H1 (cell line): ENCODE results near the gene MYBPHL. TPM values are rescaled to one million over a fixed set of nuclear protein-coding genes. Genes with fewer than 3 reads are reported as not detected.

Source experiments
- CTCF ChIA-PET: fragments of 300-600 bp; sonication (Branson Sonifier 250); formaldehyde crosslinking; loops from one replicate; lab custom pipeline; 2021; ENCODE audit not compliant: partially characterized antibody; lab: Charles Lee
- POLR2A ChIA-PET: fragments of 300-600 bp; sonication (Branson Sonifier 250); formaldehyde crosslinking; loops from one replicate; lab custom pipeline; 2021; ENCODE audit warnings: inconsistent platforms; ENCODE audit not compliant: partially characterized antibody; lab: Charles Lee
- DNase-seq, 2 experiments: peaks; one replicate each; pipeline versions ENCODE4 v3.0.0 to v3.0.0-alpha.2; 2010 to 2022; ENCODE audit warnings: low spot score in 2 of 2, low read depth in 1 of 2, mixed read lengths in 1 of 2
- FAIRE-seq: peaks from 2 replicates; lab custom pipeline; 2011; peaks lifted over from hg19 to GRCh38; lab: Jason Lieb, UNC
- H2AFZ ChIP-seq: 2 replicates; pipeline ENCODE4 v1.8.1; 2012; ENCODE audit warnings: low read length, inconsistent platforms
- H2AK5ac ChIP-seq: 2 replicates; pipeline ENCODE4 v1.6.1; 2013; ENCODE audit warnings: low read depth, low read length
- H2BK120ac ChIP-seq: replicated peaks from 2 replicates; pipeline ENCODE3; 2013; ENCODE audit warnings: low read depth, low read length, inconsistent platforms
- H2BK12ac ChIP-seq: 2 replicates; pipeline ENCODE4 v1.6.1; 2013; ENCODE audit warnings: low read depth, low read length
- H2BK15ac ChIP-seq: 2 replicates; pipeline ENCODE4 v1.6.1; 2013; ENCODE audit warnings: low read length
- H2BK20ac ChIP-seq: 2 replicates; pipeline ENCODE4 v1.6.1; 2013; ENCODE audit warnings: low read length
- H2BK5ac ChIP-seq: 2 replicates; pipeline ENCODE4 v1.6.1; 2013; ENCODE audit warnings: low read depth, low read length
- H3K14ac ChIP-seq: 2 replicates; pipeline ENCODE4 v1.6.1; 2013; ENCODE audit warnings: inconsistent platforms; ENCODE audit not compliant: insufficient read length
- H3K18ac ChIP-seq: 2 replicates; pipeline ENCODE4 v1.6.1; 2013; ENCODE audit warnings: low read length; ENCODE audit errors: extremely low read depth
- H3K23ac ChIP-seq: 2 replicates; pipeline ENCODE4 v1.6.1; 2013; ENCODE audit warnings: inconsistent platforms; ENCODE audit not compliant: insufficient read length
- H3K23me2 ChIP-seq: 2 replicates; pipeline ENCODE4 v1.6.1; 2013; ENCODE audit warnings: low read depth, low read length
- H3K27ac ChIP-seq: 2 replicates; pipeline ENCODE4 v1.6.1; 2011; ENCODE audit warnings: low read depth, low read length, inconsistent platforms
- H3K27me3 ChIP-seq, 4 experiments: replicated peaks in 1 of 4; 1 replicate in 1 of 4; 2 replicates in 3 of 4; pipeline versions ENCODE4 v1.6.1 to v1.8.1; 2011 to 2013; ENCODE audit warnings: low read length in 3 of 4, mild to moderate bottlenecking in 3 of 4, inconsistent platforms in 2 of 4, mixed read lengths in 2 of 4, moderate library complexity in 1 of 4; ENCODE audit not compliant: control insufficient read depth in 3 of 4, insufficient read depth in 3 of 4; ENCODE audit errors: extremely low read depth in 1 of 4
- H3K36me3 ChIP-seq, 4 experiments: 2 replicates each; pipeline versions ENCODE4 v1.6.1 to v1.8.1; 2011 to 2013; ENCODE audit warnings: mild to moderate bottlenecking in 4 of 4, low read length in 3 of 4, moderate library complexity in 2 of 4, control low read depth in 1 of 4, inconsistent platforms in 1 of 4; ENCODE audit not compliant: insufficient read depth in 4 of 4, control insufficient read depth in 2 of 4
- H3K4ac ChIP-seq: replicated peaks from 2 replicates; pipeline ENCODE3; 2013; ENCODE audit warnings: low read length, low read depth, mixed read lengths, inconsistent platforms; ENCODE audit not compliant: insufficient read length
- H3K4me1 ChIP-seq, 4 experiments: replicated peaks in 1 of 4; 1 replicate in 1 of 4; 2 replicates in 3 of 4; pipeline versions ENCODE4 v1.6.1 to v1.8.1; 2011 to 2013; ENCODE audit warnings: low read length in 3 of 4, inconsistent platforms in 2 of 4, mixed read lengths in 1 of 4; ENCODE audit not compliant: insufficient read depth in 4 of 4, control insufficient read depth in 3 of 4
- H3K4me2 ChIP-seq, 2 experiments: 2 replicates each; pipeline versions ENCODE4 v1.6.1 to v1.8.1; 2011 to 2013; ENCODE audit warnings: low read depth in 2 of 2, low read length in 2 of 2, control low read depth in 1 of 2, inconsistent platforms in 1 of 2, mild to moderate bottlenecking in 1 of 2; ENCODE audit not compliant: insufficient read depth in 1 of 2
- H3K4me3 ChIP-seq, 4 experiments: fragments of 200-600, 300-600 bp in 1 of 4; sonication (generic), shearing (Covaris generic), sonication (Bioruptor Twin) in 1 of 4; 2 replicates each; pipeline versions ENCODE4 v1.5.1 to v1.8.1; 2011 to 2016; ENCODE audit warnings: low read length in 4 of 4, low read depth in 3 of 4, control low read depth in 2 of 4, inconsistent platforms in 2 of 4, mild to moderate bottlenecking in 2 of 4, mixed read lengths in 1 of 4, moderate library complexity in 1 of 4; ENCODE audit not compliant: insufficient read depth in 2 of 4; ENCODE audit errors: extremely low read depth in 1 of 4
- H3K56ac ChIP-seq: replicated peaks from 2 replicates; pipeline ENCODE3; 2013; ENCODE audit warnings: low read depth, mild to moderate bottlenecking, mixed read lengths, low read length, inconsistent platforms; ENCODE audit not compliant: insufficient read length
- H3K79me1 ChIP-seq: 2 replicates; pipeline ENCODE4 v1.6.1; 2013; ENCODE audit warnings: low read depth, low read length, control low read depth
- H3K79me2 ChIP-seq, 2 experiments: 2 replicates each; pipeline versions ENCODE4 v1.6.1 to v1.8.1; 2012 to 2013; ENCODE audit warnings: low read length in 2 of 2, mild to moderate bottlenecking in 2 of 2, inconsistent platforms in 1 of 2; ENCODE audit not compliant: insufficient read depth in 2 of 2, control insufficient read depth in 1 of 2
- H3K9ac ChIP-seq, 4 experiments: replicated peaks in 1 of 4; 1 replicate in 1 of 4; 2 replicates in 3 of 4; pipeline versions ENCODE4 v1.6.1 to v1.8.1; 2011 to 2013; ENCODE audit warnings: low read depth in 3 of 4, low read length in 3 of 4, control low read depth in 2 of 4, mild to moderate bottlenecking in 2 of 4, moderate library complexity in 2 of 4, inconsistent platforms in 1 of 4; ENCODE audit errors: extremely low read depth in 1 of 4
- H3K9me3 ChIP-seq, 2 experiments: 2 replicates each; pipeline versions ENCODE4 v1.6.1 to v1.8.1; 2012 to 2013; ENCODE audit warnings: mild to moderate bottlenecking in 2 of 2, moderate library complexity in 2 of 2, control low read depth in 1 of 2, inconsistent platforms in 1 of 2, low read depth in 1 of 2, low read length in 1 of 2, mixed read lengths in 1 of 2; ENCODE audit not compliant: insufficient read depth in 2 of 2
- H4K20me1 ChIP-seq, 2 experiments: replicated peaks in 1 of 2; 2 replicates each; pipeline versions ENCODE3 to v1.8.1; 2011 to 2013; ENCODE audit warnings: inconsistent platforms in 2 of 2, low read length in 2 of 2, mild to moderate bottlenecking in 1 of 2; ENCODE audit not compliant: insufficient read depth in 2 of 2, control insufficient read depth in 1 of 2
- H4K5ac ChIP-seq: 2 replicates; pipeline ENCODE4 v1.6.1; 2013; ENCODE audit warnings: low read length, low read depth, mixed read lengths, inconsistent platforms; ENCODE audit not compliant: insufficient read length
- H4K8ac ChIP-seq: 2 replicates; pipeline ENCODE4 v1.8.0; 2013; ENCODE audit warnings: mild to moderate bottlenecking, moderate library complexity, low read length, inconsistent platforms; ENCODE audit not compliant: insufficient read depth; ENCODE audit errors: extremely low read depth
- H4K91ac ChIP-seq: replicated peaks from 2 replicates; pipeline ENCODE3; 2013; ENCODE audit warnings: low read length, mixed read lengths, inconsistent platforms; ENCODE audit not compliant: insufficient read length
- ASH2L ChIP-seq: fragments of 200-600, 300-600 bp; sonication (generic); IDR thresholded peaks from one replicate; pipeline ENCODE4 v1.7.1; 2017; ENCODE audit warnings: low read length
- BCL11A ChIP-seq, 2 experiments: IDR thresholded peaks; one replicate each; pipeline ENCODE4 v1.6.1; 2011; ENCODE audit warnings: low read depth in 2 of 2, low read length in 2 of 2, mild to moderate bottlenecking in 2 of 2
- CBX5 ChIP-seq: fragments of 300-800, 300-1000 bp; sonication (generic); IDR thresholded peaks from 2 replicates; pipeline ENCODE4 v1.7.1; 2016; ENCODE audit warnings: antibody characterized with exemption, low read length, low read depth
- CEBPB ChIP-seq: IDR thresholded peaks from 2 replicates; pipeline ENCODE4 v1.6.1; 2012; ENCODE audit warnings: low read depth, low read length
- EGR1 ChIP-seq: IDR thresholded peaks from 2 replicates; pipeline ENCODE4 v1.6.1; 2011; ENCODE audit warnings: low read depth, low read length, borderline replicate concordance
- MAFK ChIP-seq: IDR thresholded peaks from 2 replicates; pipeline ENCODE4 v1.6.1; 2012; ENCODE audit warnings: low read depth, mild to moderate bottlenecking, improper control_type of control experiment, low read length
- NRF1 ChIP-seq: IDR thresholded peaks from 2 replicates; pipeline ENCODE4 v1.6.1; 2011; ENCODE audit warnings: mild to moderate bottlenecking, low read depth, low read length, improper control_type of control experiment
- RAD21 ChIP-seq, 2 experiments: IDR thresholded peaks in 1 of 2; conservative IDR thresholded peaks in 1 of 2; 2 replicates each; pipeline ENCODE4 v1.6.1; 2011; ENCODE audit warnings: low read depth in 2 of 2, low read length in 2 of 2, improper control_type of control experiment in 1 of 2, inconsistent platforms in 1 of 2, mild to moderate bottlenecking in 1 of 2, moderate library complexity in 1 of 2
- RNF2 ChIP-seq: fragments of 200-900, 300-1000 bp; sonication (generic); IDR thresholded peaks from 2 replicates; pipeline ENCODE4 v1.7.1; 2016; ENCODE audit warnings: borderline replicate concordance, low read depth, mild to moderate bottlenecking, antibody characterized with exemption, low read length; ENCODE audit not compliant: poor library complexity, severe bottlenecking; ENCODE audit errors: missing control alignments
- TAF1 ChIP-seq: IDR thresholded peaks from 2 replicates; pipeline ENCODE4 v1.6.1; 2011; ENCODE audit warnings: mild to moderate bottlenecking, low read depth, low read length
- TEAD4 ChIP-seq: IDR thresholded peaks from 2 replicates; pipeline ENCODE4 v1.6.1; 2012; ENCODE audit warnings: low read depth, low read length, inconsistent platforms, mixed read lengths
- whole genome bisulfite sequencing, 2 experiments: shearing (Covaris generic) in 1 of 2; methylation state at CpG; one replicate each; pipeline versions ENCODE4 v1.1.6 to v1.1.7; 2013 to 2015; ENCODE audit warnings: low lambda C conversion rate in 2 of 2, mixed read lengths in 2 of 2, inconsistent platforms in 1 of 2, low coverage in 1 of 2, missing lambda C conversion rate in 1 of 2; ENCODE audit not compliant: insufficient replicate concordance in 2 of 2, insufficient coverage in 1 of 2, insufficient read length in 1 of 2; ENCODE audit errors: extremely low coverage in 1 of 2, missing lambda C conversion rate in 1 of 2; 5-methylcytosine and 5-hydroxymethylcytosine counted together
- polyA plus RNA-seq, 7 experiments: library from polyadenylated mRNA; depleted of rRNA in 3 of 7; stranded (reverse) in 5 of 7; unstranded in 2 of 7; fragments of >200 nt in 5 of 7; fragments of 200-250 nt in 2 of 7; gene quantifications; 1 replicate in 5 of 7; 2 replicates in 1 of 7; 4 replicates in 1 of 7; pipeline versions ENCODE4 v1.2.1 to v1.2.3, GENCODE V29; 2011 to 2013; ENCODE audit warnings: missing spikeins in 2 of 7, mixed read lengths in 2 of 7
- total RNA-seq: library from RNA; stranded (reverse); fragmentation: NEBNext Ultra II Directional; extraction: Animal tissue kit (Norgen Biotek cat#: 25700); gene quantifications from 2 replicates; pipeline ENCODE4 v1.2.1, GENCODE V29; 2021
- TF ChIP-seq, protein P1 (sequence below): IDR thresholded peaks from 2 replicates; pipeline ENCODE4 v1.6.1; 2012; ENCODE audit warnings: low read length, inconsistent platforms

The MYBPHL gene
- total and polyA plus RNA-seq, 2 of the 8 experiments (the other 6 are each of a cell fraction or from before 2014, with no cell fraction given) = 0.24 to 0.30 TPM

DNA sequence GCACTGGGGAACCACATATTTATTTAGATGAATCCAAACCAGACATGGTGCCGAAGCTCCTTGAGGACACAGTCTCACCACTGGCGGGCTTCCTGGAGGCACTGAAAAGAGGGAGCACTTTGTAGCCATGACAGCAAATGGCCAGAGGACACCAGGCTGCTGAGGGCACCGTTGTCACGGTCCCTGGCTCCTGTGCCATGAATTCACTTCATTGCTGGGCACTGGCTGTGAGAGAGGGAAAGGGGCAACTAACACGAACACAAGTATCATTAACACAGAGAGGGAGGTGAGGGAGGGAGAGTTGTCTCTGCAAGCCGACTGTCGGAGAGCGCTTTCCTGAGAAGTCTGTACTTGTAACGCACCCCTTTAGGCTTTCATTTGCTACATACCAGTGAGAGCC is 14.4 kb downstream of the MYBPHL start:
- Histone ChIP-seq H3K14ac (no peak overlapping the region), H2BK20ac (no peak overlapping the region), H2BK120ac (no peak overlapping the region), H3K36me3 (no peaks in the 10 kb centered on the region), H3K23ac (no peak overlapping the region), H2AK5ac (no peak overlapping the region), H2BK15ac (no peak overlapping the region), H3K56ac (no peak overlapping the region), H3K4me3 (no peak overlapping the region), H3K27me3 (no peaks in the 10 kb centered on the region; a peak in 1 of 7 replicates), H3K79me2 (no peaks in the 10 kb centered on the region), H3K79me1 (no peaks in the 10 kb centered on the region), H3K4me1 (no peaks in the 10 kb centered on the region), H3K4ac (no peak overlapping the region), H2BK5ac (no peak overlapping the region), H3K18ac (0 out of 2 replicates have a peak overlapping the region, but pooled peaks have one; percentile 26), H4K5ac (no peak overlapping the region), H2AFZ (peak overlapping the region; percentile 1; the same call in 1 of the 2 replicates), H3K23me2 (no peaks in the 10 kb centered on the region), H4K8ac (no peak overlapping the region), H3K9ac (no peak overlapping the region), H2BK12ac (no peak overlapping the region), H3K9me3 (no peaks in the 10 kb centered on the region), H3K4me2 (no peak overlapping the region), H3K27ac (no peak overlapping the region), H4K91ac (no peak overlapping the region), H4K20me1 (no peaks in the 10 kb centered on the region)
- DNase-seq (no peak), FAIRE-seq (no peak)
- CTCF ChIA-PET = interaction anchor here (0.6 to 2.6 kb wide), 6 partner anchors 13 to 264 kb away, joined by 3 to 14 read pairs (median 6); no protein-coding TSS in a partner anchor
- WGBS, 2 experiments = 87% methylated on average over 9 of the region's 9 CpGs; no CpG with 5 or more reads in 1 of the 2 experiments
- POLR2A ChIA-PET = interaction anchor here (0.9 to 1.5 kb wide), 3 partner anchors 10 to 16 kb away, joined by 3 to 7 read pairs (median 6); partner anchors contain the start of gene PSRC1
- TF ChIP-seq BCL11A (IDR thresholded peaks at IDR 0.05; ENCODE audit: low read depth in 2 of 2, low read length in 2 of 2) (no peak), ASH2L (no peak), MAFK (no peak), RAD21 (IDR thresholded peaks at IDR 0.05 in 1 of 2, conservative IDR thresholded peaks at IDR 0.05 in 1 of 2; ENCODE audit: low read depth in 2 of 2, low read length in 2 of 2) (no peak), EGR1 (no peak), NRF1 (no peak), TEAD4 (no peak), CEBPB (no peak), RNF2 (no peak), CBX5 (no peak), TAF1 (no peak)
- TF ChIP-seq, protein P1, sequence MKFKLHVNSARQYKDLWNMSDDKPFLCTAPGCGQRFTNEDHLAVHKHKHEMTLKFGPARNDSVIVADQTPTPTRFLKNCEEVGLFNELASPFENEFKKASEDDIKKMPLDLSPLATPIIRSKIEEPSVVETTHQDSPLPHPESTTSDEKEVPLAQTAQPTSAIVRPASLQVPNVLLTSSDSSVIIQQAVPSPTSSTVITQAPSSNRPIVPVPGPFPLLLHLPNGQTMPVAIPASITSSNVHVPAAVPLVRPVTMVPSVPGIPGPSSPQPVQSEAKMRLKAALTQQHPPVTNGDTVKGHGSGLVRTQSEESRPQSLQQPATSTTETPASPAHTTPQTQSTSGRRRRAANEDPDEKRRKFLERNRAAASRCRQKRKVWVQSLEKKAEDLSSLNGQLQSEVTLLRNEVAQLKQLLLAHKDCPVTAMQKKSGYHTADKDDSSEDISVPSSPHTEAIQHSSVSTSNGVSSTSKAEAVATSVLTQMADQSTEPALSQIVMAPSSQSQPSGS = no peak
